ENCODE data around the gene DEPP1.

The DEPP1 gene

GRCh38 chr10:44939691-44940401 lies 38.8 kb downstream of the DEPP1 start:
- H3K27me3 ChIP-seq (ENCODE audit: control insufficient read depth, insufficient read depth, low read length), result no peaks in the 10 kb centered on the region
- peaks cover 5% of the 10 kb centered on the region for H3K4me1 ChIP-seq (ENCODE audit: control insufficient read depth, insufficient read depth, low read length)
- H3K4me2 ChIP-seq (ENCODE audit: low read length), result no peak overlapping the region
- no peaks in the 10 kb centered on the region for H3K36me3 ChIP-seq (ENCODE audit: insufficient read depth, low read length)
- H3K9me3 ChIP-seq (replicated peaks; ENCODE audit: low read length), result no peaks in the 10 kb centered on the region
- no peak overlapping the region for H3K9ac ChIP-seq (ENCODE audit: low read depth, low read length)
- H3K4me3 ChIP-seq (ENCODE audit: low read length), result no peak overlapping the region

GRCh38 chr10:44938956-44939355 lies 39.7 kb downstream of the DEPP1 start:
- no peaks in the 10 kb centered on the region for H3K27me3 ChIP-seq (ENCODE audit: control insufficient read depth, insufficient read depth, low read length)
- no peak overlapping the region for H3K9ac ChIP-seq (ENCODE audit: low read depth, low read length)
- H3K4me3 ChIP-seq (ENCODE audit: low read length), result no peak overlapping the region
- H3K36me3 ChIP-seq (ENCODE audit: insufficient read depth, low read length), result no peaks in the 10 kb centered on the region
- H3K4me2 ChIP-seq (ENCODE audit: low read length), result no peak overlapping the region
- H3K9me3 ChIP-seq (replicated peaks; ENCODE audit: low read length), result no peaks in the 10 kb centered on the region
- peaks cover 5% of the 10 kb centered on the region for H3K4me1 ChIP-seq (ENCODE audit: control insufficient read depth, insufficient read depth, low read length)

GRCh38 chr10:44937196-44938005 lies 41.2 kb downstream of the DEPP1 start:
- Histone ChIP-seq H3K9ac (ENCODE audit: low read depth, low read length) (no peak overlapping the region), H3K4me2 (ENCODE audit: low read length) (no peak overlapping the region), H3K4me1 (ENCODE audit: control insufficient read depth, insufficient read depth, low read length) (peaks cover 5% of the 10 kb centered on the region), H3K9me3 (replicated peaks; ENCODE audit: low read length) (no peaks in the 10 kb centered on the region), H3K27me3 (ENCODE audit: control insufficient read depth, insufficient read depth, low read length) (no peaks in the 10 kb centered on the region), H3K4me3 (ENCODE audit: low read length) (no peak overlapping the region), H3K36me3 (ENCODE audit: insufficient read depth, low read length) (no peaks in the 10 kb centered on the region)

GRCh38 chr10:44936314-44936975 lies 42.2 kb downstream of the DEPP1 start:
- Histone ChIP-seq H3K9me3 (replicated peaks; ENCODE audit: low read length) (no peaks in the 10 kb centered on the region), H3K4me2 (ENCODE audit: low read length) (no peak overlapping the region), H3K4me3 (ENCODE audit: low read length) (no peak overlapping the region), H3K9ac (ENCODE audit: low read depth, low read length) (no peak overlapping the region), H3K4me1 (ENCODE audit: control insufficient read depth, insufficient read depth, low read length) (peaks cover 5% of the 10 kb centered on the region), H3K36me3 (ENCODE audit: insufficient read depth, low read length) (no peaks in the 10 kb centered on the region), H3K27me3 (ENCODE audit: control insufficient read depth, insufficient read depth, low read length) (no peaks in the 10 kb centered on the region)

- Histone ChIP-seq H3K36me3 (ENCODE audit: insufficient read depth, low read length) (no peaks in the 10 kb centered on the region), H3K27me3 (ENCODE audit: control insufficient read depth, insufficient read depth, low read length) (no peaks in the 10 kb centered on the region), H3K4me1 (ENCODE audit: control insufficient read depth, insufficient read depth, low read length) (peaks cover 5% of the 10 kb centered on the region), H3K9me3 (replicated peaks; ENCODE audit: low read length) (no peaks in the 10 kb centered on the region), H3K9ac (ENCODE audit: low read depth, low read length) (no peak overlapping the region), H3K4me2 (ENCODE audit: low read length) (no peak overlapping the region), H3K4me3 (ENCODE audit: low read length) (no peak overlapping the region)
These were observed 42.7 kb downstream of the DEPP1 start for GRCh38 chr10:44935966-44936295.

- Histone ChIP-seq H3K9me3 (replicated peaks; ENCODE audit: low read length) (no peaks in the 10 kb centered on the region), H3K4me2 (ENCODE audit: low read length) (no peak overlapping the region), H3K4me1 (ENCODE audit: control insufficient read depth, insufficient read depth, low read length) (peaks cover 5% of the 10 kb centered on the region), H3K9ac (ENCODE audit: low read depth, low read length) (no peak overlapping the region), H3K36me3 (ENCODE audit: insufficient read depth, low read length) (no peaks in the 10 kb centered on the region), H3K27me3 (ENCODE audit: control insufficient read depth, insufficient read depth, low read length) (no peaks in the 10 kb centered on the region), H3K4me3 (ENCODE audit: low read length) (no peak overlapping the region)
These were observed 43.2 kb downstream of the DEPP1 start for GRCh38 chr10:44935201-44935965.

- Histone ChIP-seq H3K4me3 (ENCODE audit: low read length) (no peak overlapping the region), H3K36me3 (ENCODE audit: insufficient read depth, low read length) (no peaks in the 10 kb centered on the region), H3K27me3 (ENCODE audit: control insufficient read depth, insufficient read depth, low read length) (peaks cover 6% of the 10 kb centered on the region), H3K4me2 (ENCODE audit: low read length) (no peak overlapping the region), H3K9me3 (replicated peaks; ENCODE audit: low read length) (no peaks in the 10 kb centered on the region), H3K4me1 (ENCODE audit: control insufficient read depth, insufficient read depth, low read length) (peaks cover 5% of the 10 kb centered on the region), H3K9ac (ENCODE audit: low read depth, low read length) (no peak overlapping the region)
These were observed 44.0 kb downstream of the DEPP1 start for GRCh38 chr10:44934416-44935200.

GRCh38 chr10:44933451-44934321 lies 44.9 kb downstream of the DEPP1 start:
- Histone ChIP-seq H3K4me1 (ENCODE audit: control insufficient read depth, insufficient read depth, low read length) (peaks cover 5% of the 10 kb centered on the region), H3K27me3 (ENCODE audit: control insufficient read depth, insufficient read depth, low read length) (peaks cover 15% of the 10 kb centered on the region), H3K9me3 (replicated peaks; ENCODE audit: low read length) (no peaks in the 10 kb centered on the region), H3K36me3 (ENCODE audit: insufficient read depth, low read length) (no peaks in the 10 kb centered on the region), H3K4me2 (ENCODE audit: low read length) (no peak overlapping the region), H3K9ac (ENCODE audit: low read depth, low read length) (no peak overlapping the region), H3K4me3 (ENCODE audit: low read length) (no peak overlapping the region)

- H3K36me3 ChIP-seq (ENCODE audit: insufficient read depth, low read length), result no peaks in the 10 kb centered on the region
- H3K27me3 ChIP-seq (ENCODE audit: control insufficient read depth, insufficient read depth, low read length), result peaks cover 18% of the 10 kb centered on the region
- no peaks in the 10 kb centered on the region for H3K9me3 ChIP-seq (replicated peaks; ENCODE audit: low read length)
- no peak overlapping the region for H3K4me2 ChIP-seq (ENCODE audit: low read length)
- H3K9ac ChIP-seq (ENCODE audit: low read depth, low read length), result no peak overlapping the region
- peaks cover 5% of the 10 kb centered on the region for H3K4me1 ChIP-seq (ENCODE audit: control insufficient read depth, insufficient read depth, low read length)
- no peak overlapping the region for H3K4me3 ChIP-seq (ENCODE audit: low read length)
These were observed 45.8 kb downstream of the DEPP1 start for GRCh38 chr10:44932517-44933450.

All from skeletal muscle satellite cell (primary cell).